ENCODE measurements around the gene TMEM43. TPM values are rescaled to one million over a fixed set of nuclear protein-coding genes. Genes with fewer than 3 reads are reported as not detected.

Gene TMEM43
- total RNA-seq, 1 donor from 2014 or later, result 50.8 TPM

- no peak overlapping the region for H3K27ac Mint-ChIP-seq (ENCODE audit: unreplicated experiment)
- peaks cover 3% of the 10 kb centered on the region for H3K4me1 Mint-ChIP-seq (ENCODE audit: low read depth, unreplicated experiment)
- peaks cover 3% of the 10 kb centered on the region for H3K9me3 Mint-ChIP-seq (ENCODE audit: unreplicated experiment)
- DNase-seq, result no peak
- no peaks in the 10 kb centered on the region for H3K27me3 Mint-ChIP-seq (ENCODE audit: unreplicated experiment)
- no peak for TF ChIP-seq CTCF (IDR thresholded peaks at IDR 0.05; ENCODE audit: partially characterized antibody, unreplicated experiment)
- H3K36me3 Mint-ChIP-seq (ENCODE audit: unreplicated experiment), result no peaks in the 10 kb centered on the region
- no peak overlapping the region for H3K4me3 Mint-ChIP-seq (ENCODE audit: unreplicated experiment)
These were observed 45.8 kb downstream of the TMEM43 start for GRCh38 chr3:14170531-14171159.

GRCh38 chr3:14172496-14172895 lies 47.6 kb downstream of the TMEM43 start:
- Mint-ChIP-seq H3K9me3 (ENCODE audit: unreplicated experiment) (peaks cover 5% of the 10 kb centered on the region), H3K27me3 (ENCODE audit: unreplicated experiment) (no peaks in the 10 kb centered on the region), H3K27ac (ENCODE audit: unreplicated experiment) (no peak overlapping the region), H3K36me3 (ENCODE audit: unreplicated experiment) (no peaks in the 10 kb centered on the region), H3K4me1 (ENCODE audit: low read depth, unreplicated experiment) (peaks cover 7% of the 10 kb centered on the region), H3K4me3 (ENCODE audit: unreplicated experiment) (no peak overlapping the region)
- TF ChIP-seq CTCF (IDR thresholded peaks at IDR 0.05; ENCODE audit: partially characterized antibody, unreplicated experiment), result no peak
- no peak for DNase-seq

GRCh38 chr3:14174483-14174882 lies 49.6 kb downstream of the TMEM43 start:
- peaks cover 15% of the 10 kb centered on the region for H3K4me1 Mint-ChIP-seq (ENCODE audit: low read depth, unreplicated experiment)
- H3K27ac Mint-ChIP-seq (ENCODE audit: unreplicated experiment), result no peak overlapping the region
- no peaks in the 10 kb centered on the region for H3K27me3 Mint-ChIP-seq (ENCODE audit: unreplicated experiment)
- peaks cover 12% of the 10 kb centered on the region for H3K9me3 Mint-ChIP-seq (ENCODE audit: unreplicated experiment)
- DNase-seq, result no peak
- no peaks in the 10 kb centered on the region for H3K36me3 Mint-ChIP-seq (ENCODE audit: unreplicated experiment)
- no peak for TF ChIP-seq CTCF (IDR thresholded peaks at IDR 0.05; ENCODE audit: partially characterized antibody, unreplicated experiment)
- no peak overlapping the region for H3K4me3 Mint-ChIP-seq (ENCODE audit: unreplicated experiment)

GRCh38 chr3:14175383-14176037 lies 50.7 kb downstream of the TMEM43 start:
- peaks cover 14% of the 10 kb centered on the region for H3K9me3 Mint-ChIP-seq (ENCODE audit: unreplicated experiment)
- no peaks in the 10 kb centered on the region for H3K36me3 Mint-ChIP-seq (ENCODE audit: unreplicated experiment)
- H3K27me3 Mint-ChIP-seq (ENCODE audit: unreplicated experiment), result no peaks in the 10 kb centered on the region
- TF ChIP-seq CTCF (IDR thresholded peaks at IDR 0.05; ENCODE audit: partially characterized antibody, unreplicated experiment), result no peak
- no peak overlapping the region for H3K27ac Mint-ChIP-seq (ENCODE audit: unreplicated experiment)
- H3K4me1 Mint-ChIP-seq (ENCODE audit: low read depth, unreplicated experiment), result peaks cover 20% of the 10 kb centered on the region
- no peak overlapping the region for H3K4me3 Mint-ChIP-seq (ENCODE audit: unreplicated experiment)
- DNase-seq, result no peak

GRCh38 chr3:14177580-14178246 lies 52.9 kb downstream of the TMEM43 start:
- no peaks in the 10 kb centered on the region for H3K27me3 Mint-ChIP-seq (ENCODE audit: unreplicated experiment)
- TF ChIP-seq CTCF (IDR thresholded peaks at IDR 0.05; ENCODE audit: partially characterized antibody, unreplicated experiment), result no peak
- no peaks in the 10 kb centered on the region for H3K36me3 Mint-ChIP-seq (ENCODE audit: unreplicated experiment)
- peak overlapping the region; percentile 97 for H3K4me3 Mint-ChIP-seq (ENCODE audit: unreplicated experiment)
- H3K27ac Mint-ChIP-seq (ENCODE audit: unreplicated experiment), result peak overlapping the region; percentile 78
- peaks cover 14% of the 10 kb centered on the region for H3K9me3 Mint-ChIP-seq (ENCODE audit: unreplicated experiment)
- DNase-seq, result no peak
- H3K4me1 Mint-ChIP-seq (ENCODE audit: low read depth, unreplicated experiment), result peaks cover 20% of the 10 kb centered on the region

Data from glutamatergic neuron (in vitro differentiated cells).